PFSK-1 (cell line): Measurements from ENCODE around the gene RNF220.

ENCODE experiments used
- FOXP2 ChIP-seq: optimal IDR thresholded peaks from 2 replicates; pipeline ENCODE3; 2011; ENCODE audit warnings: borderline replicate concordance, control low read depth, inconsistent platforms; ENCODE audit not compliant: insufficient read depth; ENCODE audit errors: extremely low read length, extremely low read depth
- POLR2AphosphoS5 ChIP-seq: IDR thresholded peaks from 2 replicates; pipeline ENCODE4 v1.6.1; 2012; ENCODE audit warnings: low read depth, mild to moderate bottlenecking, control low read depth, low read length, moderate library complexity
- REST ChIP-seq, 2 experiments: IDR thresholded peaks; 2 replicates each; pipeline versions ENCODE4 v1.6.1 to v1.8.0; 2011 to 2012; ENCODE audit warnings: low read depth in 2 of 2, low read length in 2 of 2, control low read depth in 1 of 2, inconsistent platforms in 1 of 2, mild to moderate bottlenecking in 1 of 2, moderate library complexity in 1 of 2; ENCODE audit not compliant: insufficient read depth in 1 of 2
- SIN3A ChIP-seq: IDR thresholded peaks from 2 replicates; pipeline ENCODE4 v1.6.1; 2012; ENCODE audit warnings: mild to moderate bottlenecking, low read length, moderate library complexity, borderline replicate concordance; ENCODE audit not compliant: insufficient read depth
- TAF1 ChIP-seq: IDR thresholded peaks from 2 replicates; pipeline ENCODE4 v1.6.1; 2012; ENCODE audit warnings: low read length, control low read depth, borderline replicate concordance; ENCODE audit not compliant: insufficient read depth

RNF220 gene

GRCh38 chr1:44425341-44426082 lies 20.5 kb downstream of the RNF220 start:
- TF ChIP-seq POLR2AphosphoS5 (no peak), REST (IDR thresholded peaks at IDR 0.05; ENCODE audit: insufficient read depth in 1 of 2, low read depth in 2 of 2, low read length in 2 of 2) (no peak), SIN3A (no peak), TAF1 (no peak), FOXP2 (no peak)

- no peak for TF ChIP-seq TAF1
- TF ChIP-seq FOXP2: no peak
- TF ChIP-seq REST (IDR thresholded peaks at IDR 0.05; ENCODE audit: insufficient read depth in 1 of 2, low read depth in 2 of 2, low read length in 2 of 2): no peak
- TF ChIP-seq SIN3A: no peak
- no peak for TF ChIP-seq POLR2AphosphoS5
Observed at GRCh38 chr1:44431861-44432260, 26.8 kb downstream of the RNF220 start.

GRCh38 chr1:44433209-44433608 lies 28.2 kb downstream of the RNF220 start:
- TF ChIP-seq REST (IDR thresholded peaks at IDR 0.05; ENCODE audit: insufficient read depth in 1 of 2, low read depth in 2 of 2, low read length in 2 of 2) (no peak), FOXP2 (no peak), POLR2AphosphoS5 (no peak), SIN3A (no peak), TAF1 (no peak)

- no peak for TF ChIP-seq SIN3A
- TF ChIP-seq POLR2AphosphoS5: no peak
- no peak for TF ChIP-seq FOXP2
- TF ChIP-seq REST (IDR thresholded peaks at IDR 0.05; ENCODE audit: insufficient read depth in 1 of 2, low read depth in 2 of 2, low read length in 2 of 2): no peak
- no peak for TF ChIP-seq TAF1
Observed at GRCh38 chr1:44436401-44437106, 31.5 kb downstream of the RNF220 start.
